ENCODE measurements around the gene FCN2. TPM values are rescaled to one million over a fixed set of nuclear protein-coding genes. Genes with fewer than 3 reads are reported as not detected.
A peak's percentile ranks its signal among the peaks of the same experiment; 100 is the strongest.
"Not testable (repeated sequence)": the region's sequence is repeated elsewhere in the genome, so short reads cannot be mapped to it uniquely, and the experiment has no call there.

The FCN2 gene
- total RNA-seq, 1 experiment from 2014 or later: not detected

DNA sequence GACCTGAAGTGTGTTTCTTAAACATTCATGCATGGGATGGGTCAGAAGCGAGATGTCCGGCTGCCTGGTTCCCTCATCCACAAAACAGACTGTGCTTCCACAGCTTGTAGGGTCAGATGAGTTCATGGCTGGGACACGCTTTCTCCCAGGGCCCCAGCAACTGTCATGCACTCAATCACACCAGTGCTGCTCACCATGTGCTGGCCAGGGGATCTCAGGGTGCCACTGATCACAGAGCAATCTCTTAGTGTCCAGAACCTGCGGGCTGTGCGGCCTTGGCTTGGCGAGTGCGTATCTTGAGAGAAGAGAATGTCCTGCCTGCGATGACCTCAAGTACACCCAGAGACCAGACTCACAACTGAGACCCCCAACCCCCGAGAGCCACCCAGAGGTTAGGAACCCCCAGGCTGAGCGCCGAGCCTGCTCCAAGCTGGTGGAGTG is 26.0 kb upstream of the FCN2 start:
- H3K27me3 ChIP-seq (replicated peaks): no peaks in the 10 kb centered on the region
- H3K4me1 ChIP-seq (replicated peaks): peaks cover 8% of the 10 kb centered on the region; the same call in 1 of the 2 replicates
- DNase-seq (ENCODE audit: low read depth in 1 of 2, low spot score in 2 of 2): no peak
- H3K9me3 ChIP-seq (replicated peaks): peaks cover 3% of the 10 kb centered on the region; the same call in 1 of the 2 replicates
- H3K36me3 ChIP-seq: no peaks in the 10 kb centered on the region
- H3K4me3 ChIP-seq: no peak overlapping the region
- no peak overlapping the region for H3K27ac ChIP-seq

DNA sequence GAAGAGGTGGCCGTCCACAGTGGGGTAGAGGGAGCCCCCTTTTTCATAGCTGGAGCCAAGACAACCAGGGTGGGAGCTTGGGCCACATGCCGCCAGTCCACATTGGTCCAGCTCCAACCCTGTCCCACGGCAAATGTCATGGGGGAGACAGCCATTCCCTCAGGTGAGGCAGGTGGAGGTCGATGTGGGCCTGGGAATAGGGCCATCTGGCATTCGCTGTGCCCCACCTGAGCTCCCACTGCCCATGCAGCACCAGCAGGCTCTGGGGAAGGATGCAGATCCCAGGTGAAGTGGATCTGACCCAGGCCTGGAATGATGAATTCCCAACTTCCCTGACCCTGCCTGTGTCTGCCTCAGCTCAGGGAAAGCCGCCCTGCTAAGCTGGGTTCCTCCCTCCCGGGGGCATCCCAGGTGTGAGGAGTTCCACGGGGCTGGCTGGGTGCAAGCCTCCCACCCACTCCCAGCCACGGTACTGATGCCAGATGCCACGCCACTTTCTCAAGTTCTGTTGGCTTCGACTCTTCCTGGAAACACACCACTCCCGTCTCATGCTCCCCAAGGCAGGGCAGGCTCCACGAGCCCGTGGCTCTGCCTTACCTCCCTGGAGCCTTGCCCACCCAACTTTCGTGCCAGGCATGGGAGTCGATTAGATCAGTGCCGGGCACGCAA is 25.2 kb upstream of the FCN2 start:
- H3K27me3 ChIP-seq (replicated peaks): no peaks in the 10 kb centered on the region
- DNase-seq (ENCODE audit: low read depth in 1 of 2, low spot score in 2 of 2): no peak
- no peak overlapping the region for H3K4me3 ChIP-seq
- H3K36me3 ChIP-seq: no peaks in the 10 kb centered on the region
- no peak overlapping the region for H3K27ac ChIP-seq
- H3K9me3 ChIP-seq (replicated peaks): peaks cover 3% of the 10 kb centered on the region; the same call in 1 of the 2 replicates
- peaks cover 8% of the 10 kb centered on the region; the same call in 1 of the 2 replicates for H3K4me1 ChIP-seq (replicated peaks)

DNA sequence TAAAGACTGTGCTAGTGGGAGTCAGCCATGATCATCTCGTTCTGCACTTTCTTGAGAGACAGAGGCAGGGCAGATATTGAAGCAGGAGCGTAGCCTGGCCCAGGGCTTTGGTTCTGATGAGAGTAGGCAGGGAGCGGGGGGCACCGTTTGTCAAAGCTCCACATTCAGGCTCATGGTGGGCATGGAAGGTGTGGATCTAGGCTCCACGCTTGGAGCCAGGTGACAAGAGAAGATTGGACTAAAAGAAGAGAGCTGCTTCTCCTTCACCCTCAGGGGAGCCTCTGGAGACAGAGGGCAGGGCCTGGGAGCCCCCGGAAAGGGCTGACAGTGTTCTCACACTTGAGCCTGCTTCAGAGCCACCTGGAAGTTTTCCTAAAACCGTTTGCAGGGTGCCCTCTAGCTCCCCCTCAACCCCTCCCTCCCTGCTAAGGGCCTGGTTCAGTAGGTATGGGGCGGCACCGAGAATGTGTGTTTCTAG is 24.7 kb upstream of the FCN2 start:
- DNase-seq (ENCODE audit: low read depth in 1 of 2, low spot score in 2 of 2): no peak
- Histone ChIP-seq H3K36me3 (no peaks in the 10 kb centered on the region), H3K27ac (no peak overlapping the region), H3K4me3 (no peak overlapping the region), H3K9me3 (replicated peaks) (peaks cover 3% of the 10 kb centered on the region; the same call in 1 of the 2 replicates), H3K27me3 (replicated peaks) (no peaks in the 10 kb centered on the region), H3K4me1 (replicated peaks) (peaks cover 8% of the 10 kb centered on the region; the same call in 1 of the 2 replicates)

DNA sequence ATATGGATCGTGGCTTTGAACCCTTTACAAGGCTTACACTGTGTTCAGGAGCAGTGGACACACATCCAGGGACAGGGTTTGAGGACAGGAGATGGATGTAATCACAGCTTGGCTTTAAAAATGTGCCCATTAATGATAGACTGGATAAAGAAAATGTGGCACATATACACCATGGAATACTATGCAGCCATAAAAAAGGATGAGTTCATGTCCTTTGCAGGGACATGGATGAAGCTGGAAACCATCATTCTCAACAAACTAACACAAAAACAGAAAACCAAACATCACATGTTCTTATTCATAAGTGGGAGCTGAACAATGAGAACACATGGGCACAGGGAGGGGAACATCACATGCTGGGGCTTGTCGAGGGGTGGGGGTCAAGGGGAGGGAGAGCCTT is 23.2 kb upstream of the FCN2 start:
- not testable (repeated sequence) for H3K9me3 ChIP-seq (replicated peaks); H3K4me3 ChIP-seq; H3K4me1 ChIP-seq (replicated peaks); H3K27me3 ChIP-seq (replicated peaks); DNase-seq (ENCODE audit: low read depth in 1 of 2, low spot score in 2 of 2); H3K27ac ChIP-seq; H3K36me3 ChIP-seq

DNA sequence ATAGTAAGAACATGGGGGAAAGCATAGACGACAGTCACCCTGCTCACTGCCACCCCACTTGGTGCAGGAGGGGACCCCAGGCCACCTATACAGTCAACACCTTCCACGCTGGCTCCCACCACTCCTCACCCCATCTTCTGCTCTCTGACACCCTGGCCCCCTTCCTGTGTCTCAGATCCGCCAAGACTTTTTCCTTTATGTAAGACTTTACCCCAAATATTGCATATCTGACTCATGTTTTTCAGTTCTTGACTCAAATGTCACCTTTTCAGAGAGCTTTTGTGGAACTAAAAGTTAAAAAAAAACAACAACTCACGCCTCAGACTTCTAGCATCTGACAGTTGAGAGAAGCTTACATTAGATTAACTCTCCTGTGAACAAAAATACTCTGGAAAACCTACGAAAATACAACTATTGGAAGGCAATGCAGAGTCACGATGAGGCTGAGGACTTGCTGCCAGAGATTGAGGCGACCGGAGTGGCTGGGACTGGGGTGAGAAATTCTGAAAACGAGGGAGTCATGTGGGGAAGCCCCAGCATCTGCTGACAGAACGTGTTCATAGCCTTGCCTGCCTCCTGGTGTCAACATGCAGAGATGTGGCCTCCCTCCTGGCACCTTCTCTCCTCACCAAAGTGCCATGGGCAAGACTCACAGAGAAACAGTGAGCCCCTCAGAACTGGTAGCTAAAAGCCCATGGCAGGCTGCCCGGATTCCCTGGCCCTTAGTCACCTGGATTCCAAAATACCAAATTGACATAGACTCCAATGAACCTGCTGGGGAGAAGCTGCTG is 22.4 kb upstream of the FCN2 start:
- Histone ChIP-seq H3K27ac (no peak overlapping the region), H3K4me3 (no peak overlapping the region), H3K27me3 (replicated peaks) (no peaks in the 10 kb centered on the region), H3K4me1 (replicated peaks) (peaks cover 8% of the 10 kb centered on the region; the same call in 1 of the 2 replicates), H3K9me3 (replicated peaks) (no peaks in the 10 kb centered on the region), H3K36me3 (no peaks in the 10 kb centered on the region)
- peak; percentile 28 to 48 for DNase-seq (ENCODE audit: low read depth in 1 of 2, low spot score in 2 of 2)

DNA sequence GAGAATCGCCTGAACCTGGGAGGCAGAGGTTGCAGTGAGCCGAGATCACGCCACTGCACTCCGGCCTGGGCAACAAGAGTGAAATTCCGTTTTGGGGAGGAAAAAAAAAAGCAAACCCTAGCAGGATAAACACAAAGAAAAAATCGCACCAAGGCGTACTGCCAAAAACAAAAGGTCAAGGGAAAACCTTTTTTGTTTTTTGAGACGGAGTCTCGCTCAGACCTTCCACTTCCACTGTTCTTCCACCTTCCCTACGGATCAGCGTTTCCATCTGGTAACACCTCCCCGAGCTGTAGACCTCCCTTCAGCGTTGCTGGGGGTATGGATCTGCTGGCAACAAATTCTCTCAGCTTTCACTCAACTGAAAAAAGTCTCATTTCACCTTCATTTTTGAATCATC is 20.1 kb upstream of the FCN2 start:
- Histone ChIP-seq H3K36me3 (no peaks in the 10 kb centered on the region), H3K4me1 (replicated peaks) (peaks cover 8% of the 10 kb centered on the region; the same call in 1 of the 2 replicates), H3K27ac (no peak overlapping the region), H3K27me3 (replicated peaks) (no peaks in the 10 kb centered on the region), H3K4me3 (no peak overlapping the region), H3K9me3 (replicated peaks) (no peaks in the 10 kb centered on the region)
- DNase-seq (ENCODE audit: low read depth in 1 of 2, low spot score in 2 of 2): peak in 1 of 2 experiments; percentile 8

DNA sequence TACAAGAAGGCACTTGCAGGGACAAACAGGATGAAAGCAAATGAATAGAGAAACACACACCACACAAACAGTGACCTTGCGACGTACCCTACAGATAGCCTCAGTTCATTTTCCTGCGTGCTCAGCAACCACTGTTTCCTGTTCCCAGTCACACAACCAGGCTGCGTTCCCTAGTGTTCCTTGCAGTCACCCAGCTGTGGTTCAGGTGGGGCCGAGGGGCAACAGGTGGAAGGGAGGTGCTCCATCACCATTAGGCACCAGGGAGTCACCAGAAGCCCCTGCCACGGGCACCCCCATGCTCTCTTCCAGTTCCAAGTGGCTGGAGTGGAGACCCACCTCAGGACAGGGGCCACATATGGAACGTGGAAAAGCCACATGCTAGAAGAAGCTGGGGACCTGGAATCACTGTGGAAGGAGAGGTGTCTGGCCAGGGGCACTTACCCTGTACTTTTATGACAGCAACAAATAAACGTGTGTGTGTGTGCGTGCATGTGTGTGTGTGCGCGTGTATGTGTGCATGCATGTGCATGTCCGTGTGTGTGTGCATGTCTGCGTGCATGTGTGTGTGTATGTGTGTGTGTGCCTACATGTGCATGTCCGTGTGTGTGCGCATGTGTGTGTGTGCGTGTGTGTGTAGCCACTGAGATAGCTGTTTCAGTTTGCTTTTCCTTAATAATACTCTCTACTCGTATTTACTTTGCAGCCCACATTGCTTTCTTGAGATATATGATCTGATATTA is 18.8 kb upstream of the FCN2 start:
- Histone ChIP-seq H3K9me3 (replicated peaks) (no peaks in the 10 kb centered on the region), H3K27ac (no peak overlapping the region), H3K36me3 (no peaks in the 10 kb centered on the region), H3K27me3 (replicated peaks) (no peaks in the 10 kb centered on the region), H3K4me1 (replicated peaks) (peaks cover 8% of the 10 kb centered on the region; the same call in 1 of the 2 replicates), H3K4me3 (no peak overlapping the region)
- DNase-seq (ENCODE audit: low read depth in 1 of 2, low spot score in 2 of 2): peak in 1 of 2 experiments; percentile 39

DNA sequence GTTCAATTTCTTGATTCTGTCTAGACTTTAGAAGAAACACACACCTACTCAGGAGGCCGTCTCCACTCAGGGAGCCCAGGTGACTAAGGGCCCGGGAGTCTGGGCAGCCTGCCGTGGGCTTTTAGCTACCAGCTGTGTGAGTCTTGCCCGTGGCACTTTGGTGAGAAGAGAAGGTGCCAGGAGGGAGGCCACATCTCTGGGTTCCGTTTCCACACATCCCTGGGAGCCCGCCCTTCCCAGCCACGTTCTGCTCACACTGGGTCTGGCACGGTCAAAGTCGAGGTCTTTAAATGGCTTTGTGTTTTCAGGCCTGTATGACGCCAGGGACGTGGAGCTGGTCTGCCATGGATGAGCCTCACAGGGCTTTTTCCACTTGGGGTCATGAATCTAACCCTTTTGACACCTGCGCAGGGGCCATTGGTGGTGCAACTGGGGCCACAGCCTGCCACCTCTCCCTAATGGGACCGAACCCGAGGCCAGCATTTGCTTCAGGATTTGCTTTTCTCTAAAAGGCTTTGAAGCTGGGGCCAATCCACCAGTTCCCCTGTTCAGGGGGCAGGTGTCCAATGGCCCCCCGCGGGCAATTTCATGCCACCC is 17.2 kb upstream of the FCN2 start:
- Histone ChIP-seq H3K36me3 (no peaks in the 10 kb centered on the region), H3K4me1 (replicated peaks) (peaks cover 4% of the 10 kb centered on the region; the same call in 1 of the 2 replicates), H3K27ac (no peak overlapping the region), H3K4me3 (no peak overlapping the region), H3K27me3 (replicated peaks) (no peaks in the 10 kb centered on the region), H3K9me3 (replicated peaks) (no peaks in the 10 kb centered on the region)
- DNase-seq (ENCODE audit: low read depth in 1 of 2, low spot score in 2 of 2): peak in 1 of 2 experiments; percentile 31

DNA sequence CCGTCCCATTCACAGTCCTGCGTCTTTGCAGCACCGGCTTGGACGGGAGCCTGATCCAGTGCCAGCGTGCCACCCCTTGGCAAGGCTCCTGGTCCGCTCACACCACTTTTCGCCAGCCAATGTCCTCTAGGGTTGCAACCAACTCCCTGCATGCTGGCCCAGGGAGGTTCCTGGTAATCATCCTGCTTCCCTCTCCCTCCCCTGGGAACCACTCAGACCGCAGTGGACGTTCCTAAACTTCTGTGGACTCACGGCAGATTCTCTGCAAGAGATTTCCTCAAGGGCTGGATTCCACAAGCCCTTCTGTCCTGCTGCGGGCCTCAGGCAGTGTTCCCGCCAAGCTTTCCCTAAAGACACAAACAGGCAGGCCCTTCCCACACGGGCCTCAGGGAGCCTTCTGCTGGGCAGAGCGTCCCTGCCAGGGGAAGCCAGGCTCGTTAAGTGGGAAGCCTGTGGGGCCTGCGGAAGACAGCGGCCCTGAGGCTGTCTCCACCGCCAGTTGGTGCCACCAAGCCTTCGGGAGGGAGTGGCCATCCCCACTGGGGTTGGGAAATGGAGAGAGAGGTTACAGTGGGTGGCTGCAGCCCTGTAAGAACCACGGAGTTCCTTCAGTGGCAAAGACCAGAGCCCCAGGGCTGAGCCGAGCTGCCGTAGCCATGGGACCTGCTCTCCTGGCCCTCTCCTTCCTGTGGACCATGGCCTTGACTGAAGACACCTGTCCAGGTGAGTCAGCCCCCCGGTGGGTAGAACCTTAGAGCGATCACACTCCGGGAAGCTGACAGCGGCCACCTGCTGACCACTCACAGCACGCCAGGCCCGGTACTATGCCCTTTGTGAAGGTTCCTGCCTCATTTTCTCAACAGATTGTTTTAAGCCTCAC is 16.4 kb upstream of the FCN2 start:
- no peak overlapping the region for H3K4me3 ChIP-seq
- no peaks in the 10 kb centered on the region for H3K9me3 ChIP-seq (replicated peaks)
- H3K4me1 ChIP-seq (replicated peaks): no peaks in the 10 kb centered on the region
- H3K27ac ChIP-seq: no peak overlapping the region
- H3K36me3 ChIP-seq: no peaks in the 10 kb centered on the region
- no peaks in the 10 kb centered on the region for H3K27me3 ChIP-seq (replicated peaks)
- DNase-seq (ENCODE audit: low read depth in 1 of 2, low spot score in 2 of 2): peak in 1 of 2 experiments; percentile 25

DNA sequence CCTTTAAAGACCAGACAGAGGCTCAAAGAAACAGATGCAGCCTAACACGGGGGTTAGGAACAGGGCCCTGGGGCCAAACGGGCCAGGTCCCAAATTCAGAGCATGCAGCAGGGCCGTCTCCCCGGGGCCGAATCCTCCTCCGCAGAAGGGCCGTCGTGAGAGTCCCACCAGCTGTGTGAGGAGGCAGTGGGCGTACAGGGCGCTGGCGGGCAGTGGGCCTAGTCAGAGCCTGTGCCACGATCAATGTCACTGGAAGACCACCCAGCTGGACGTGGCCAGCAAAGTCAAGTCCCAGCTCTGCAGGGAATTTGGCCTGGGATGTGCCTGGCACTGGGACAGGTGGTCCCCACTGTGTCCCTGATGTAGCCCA is 15.8 kb upstream of the FCN2 start:
- Histone ChIP-seq H3K4me1 (replicated peaks) (no peaks in the 10 kb centered on the region), H3K4me3 (no peak overlapping the region), H3K27me3 (replicated peaks) (no peaks in the 10 kb centered on the region), H3K36me3 (no peaks in the 10 kb centered on the region), H3K9me3 (replicated peaks) (no peaks in the 10 kb centered on the region), H3K27ac (no peak overlapping the region)
- no peak for DNase-seq (ENCODE audit: low read depth in 1 of 2, low spot score in 2 of 2)

DNA sequence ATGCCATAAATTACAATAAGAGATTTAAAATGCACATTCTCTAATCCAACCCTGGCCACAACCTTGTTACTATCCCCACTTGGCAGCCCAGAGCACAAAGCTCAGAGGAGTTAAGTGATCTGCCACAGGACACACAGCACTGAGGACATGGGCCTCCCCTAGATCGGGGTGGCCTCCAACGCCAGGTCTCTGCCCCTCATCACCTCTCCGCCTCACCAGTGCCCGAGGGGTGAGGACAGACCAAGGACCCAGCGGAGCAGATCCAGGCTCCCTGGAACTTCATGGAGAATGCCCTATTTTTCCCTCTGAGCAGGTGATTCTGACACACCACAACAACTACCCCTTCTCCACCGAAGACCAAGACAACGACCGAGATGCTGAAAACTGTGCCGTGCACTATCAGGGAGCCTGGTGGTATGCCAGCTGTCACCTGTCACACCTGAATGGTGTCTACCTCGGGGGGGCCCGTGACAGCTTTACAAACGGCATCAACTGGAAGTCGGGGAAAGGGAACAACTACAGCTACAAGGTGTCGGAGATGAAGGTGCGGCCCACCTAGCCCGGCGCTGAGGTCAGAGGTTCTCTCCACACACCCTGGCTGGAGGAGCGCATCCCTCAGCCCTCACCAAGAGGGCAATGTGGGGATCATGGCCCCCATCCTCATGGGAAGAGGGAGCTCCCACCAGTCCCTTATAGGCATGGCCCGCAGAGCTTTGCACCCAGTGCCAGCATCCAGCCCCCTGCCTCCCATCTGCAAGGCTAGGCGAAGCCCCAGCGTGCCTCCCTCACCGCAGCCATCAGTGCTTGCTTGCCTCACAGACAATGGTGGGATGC is 12.5 kb upstream of the FCN2 start:
- no peak overlapping the region for H3K27ac ChIP-seq
- no peaks in the 10 kb centered on the region for H3K4me1 ChIP-seq (replicated peaks)
- H3K27me3 ChIP-seq (replicated peaks): peaks cover 10% of the 10 kb centered on the region; the same call in 1 of the 2 replicates
- no peaks in the 10 kb centered on the region for H3K9me3 ChIP-seq (replicated peaks)
- no peak for DNase-seq (ENCODE audit: low read depth in 1 of 2, low spot score in 2 of 2)
- H3K36me3 ChIP-seq: no peaks in the 10 kb centered on the region
- no peak overlapping the region for H3K4me3 ChIP-seq
